Stomach (tissue), 9 donors: ENCODE results near the gene C21orf58. TPM values are rescaled to one million over a fixed set of nuclear protein-coding genes. Genes with fewer than 3 reads are reported as not detected.

Experiments used
- DNase-seq, 2 donors: peaks; one replicate each; pipeline versions ENCODE4 v3.0.0 to v3.0.0-alpha.2; 2013 to 2019
- H3K27ac ChIP-seq, 5 donors: fragments of 200-600 bp in 4 of 5; sonication (generic) in 4 of 5; one replicate each; pipeline ENCODE4 v1.5.1; 2013 to 2019; ENCODE audit warnings: mild to moderate bottlenecking in 1 of 5, moderate library complexity in 1 of 5
- H3K27me3 ChIP-seq, 3 donors: fragments of 200-600 bp; sonication (generic); one replicate each; pipeline ENCODE4 v1.5.1; 2017 to 2019; ENCODE audit warnings: mixed run types in 1 of 3
- H3K36me3 ChIP-seq, 4 donors: fragments of 200-600 bp; sonication (generic); 1 replicate in 3 of 4; 2 replicates in 1 of 4; pipeline ENCODE4 v1.5.1; 2016 to 2019
- H3K4me1 ChIP-seq, 4 donors: fragments of 200-600 bp; sonication (generic); one replicate each; pipeline ENCODE4 v1.5.1; 2016 to 2019
- H3K4me3 ChIP-seq, 4 donors: fragments of 200-600 bp; sonication (generic) in 3 of 4; one replicate each; pipeline ENCODE4 v1.5.1; 2016 to 2019; ENCODE audit warnings: mild to moderate bottlenecking in 1 of 4
- H3K9me3 ChIP-seq, 4 donors: fragments of 200-600 bp; sonication (generic); one replicate each; pipeline ENCODE4 v1.5.1; 2016 to 2019
- EP300 ChIP-seq: sonication (generic); formaldehyde crosslinking; IDR thresholded peaks from one replicate; pipeline ENCODE4 v1.6.1; 2017; ENCODE audit warnings: antibody characterized with exemption
- POLR2A ChIP-seq, 4 donors: fragments of 450-650 bp; IDR thresholded peaks; one replicate each; pipeline ENCODE4 v1.6.1; 2016; ENCODE audit warnings: antibody characterized with exemption in 4 of 4, control low read depth in 2 of 4, mild to moderate bottlenecking in 1 of 4, moderate library complexity in 1 of 4
- POLR2AphosphoS5 ChIP-seq, 3 donors: sonication (generic); formaldehyde crosslinking; IDR thresholded peaks; one replicate each; pipeline ENCODE4 v1.6.1; 2016; ENCODE audit warnings: antibody characterized with exemption in 3 of 3
- WGBS, 5 donors: extraction: QIAGEN DNeasy Blood & Tissue Kit in 3 of 5; methylation state at CpG; one replicate each; pipeline versions ENCODE4 v1.1.5 to v1.1.7; 2013 to 2018; 5-methylcytosine and 5-hydroxymethylcytosine counted together
- intact Hi-C: fragments of 100-400 bp; cut with DNase I; formaldehyde crosslinking; loops from one replicate; pipeline ENCODE4 v1.15.1; 2023; ENCODE audit warnings: low total_unique reads
- polyA plus RNA-seq, 3 donors: library from polyadenylated mRNA; stranded (reverse); fragments of 200-250 nt; gene quantifications; one replicate each; pipeline ENCODE4 v1.2.3, GENCODE V29; 2013
- total RNA-seq, 5 donors: library from RNA; depleted of rRNA; stranded (reverse); fragments of >200 nt; gene quantifications; one replicate each; pipeline versions ENCODE4 v1.1.0 to v1.2.3, GENCODE V29; 2014 to 2016
- TF ChIP-seq, protein P1 (sequence below), 7 experiments: fragments of 450-650 bp in 4 of 7; fragments of 200-600 bp in 3 of 7; sonication (generic) in 3 of 7; IDR thresholded peaks; one replicate each; pipeline ENCODE4 v1.5.1; 2016 to 2019; ENCODE audit warnings: antibody characterized with exemption in 7 of 7, control low read depth in 2 of 7, mild to moderate bottlenecking in 1 of 7
- donor health status: healthy with polysubstance abuse.
- donor health status: Bipolar disorder and iron deficiency.
- donor health status: healthy.

The C21orf58 gene
- total and polyA plus RNA-seq, 8 donors = 0.89 to 15.1 (median 4.1) TPM

DNA sequence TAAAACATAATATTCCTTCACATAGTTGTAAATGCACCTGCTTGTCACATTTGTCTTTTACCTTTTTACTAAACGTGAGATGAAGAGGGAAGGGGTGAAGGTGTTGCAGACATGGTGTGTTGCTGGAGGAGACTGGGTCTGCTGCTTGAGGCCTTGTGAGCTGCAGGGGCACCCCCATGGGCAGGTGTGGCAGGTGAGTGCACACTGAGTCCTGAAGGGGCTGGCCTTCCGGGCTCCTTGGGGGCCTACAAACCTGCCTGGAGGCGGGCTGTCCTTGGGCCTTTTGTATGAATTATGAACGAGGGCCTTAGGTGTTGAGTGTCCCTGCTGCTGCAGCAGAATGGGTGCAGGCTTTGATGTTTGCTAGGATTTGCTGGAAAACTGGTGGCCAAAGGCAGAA, 4.0 kb upstream of the C21orf58 start:
- TF ChIP-seq, protein P1, sequence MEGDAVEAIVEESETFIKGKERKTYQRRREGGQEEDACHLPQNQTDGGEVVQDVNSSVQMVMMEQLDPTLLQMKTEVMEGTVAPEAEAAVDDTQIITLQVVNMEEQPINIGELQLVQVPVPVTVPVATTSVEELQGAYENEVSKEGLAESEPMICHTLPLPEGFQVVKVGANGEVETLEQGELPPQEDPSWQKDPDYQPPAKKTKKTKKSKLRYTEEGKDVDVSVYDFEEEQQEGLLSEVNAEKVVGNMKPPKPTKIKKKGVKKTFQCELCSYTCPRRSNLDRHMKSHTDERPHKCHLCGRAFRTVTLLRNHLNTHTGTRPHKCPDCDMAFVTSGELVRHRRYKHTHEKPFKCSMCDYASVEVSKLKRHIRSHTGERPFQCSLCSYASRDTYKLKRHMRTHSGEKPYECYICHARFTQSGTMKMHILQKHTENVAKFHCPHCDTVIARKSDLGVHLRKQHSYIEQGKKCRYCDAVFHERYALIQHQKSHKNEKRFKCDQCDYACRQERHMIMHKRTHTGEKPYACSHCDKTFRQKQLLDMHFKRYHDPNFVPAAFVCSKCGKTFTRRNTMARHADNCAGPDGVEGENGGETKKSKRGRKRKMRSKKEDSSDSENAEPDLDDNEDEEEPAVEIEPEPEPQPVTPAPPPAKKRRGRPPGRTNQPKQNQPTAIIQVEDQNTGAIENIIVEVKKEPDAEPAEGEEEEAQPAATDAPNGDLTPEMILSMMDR (IDR thresholded peaks at IDR 0.05) = no peak
- Histone ChIP-seq H3K27me3 (no peaks in the 10 kb centered on the region), H3K36me3 (peaks cover 8 to 51% (median 46%) of the 10 kb centered on the region in 4 donors), H3K9me3 (no peaks in the 10 kb centered on the region), H3K4me1 (peaks cover 12 to 28% (median 24%) of the 10 kb centered on the region in 4 donors), H3K4me3 (no peak overlapping the region), H3K27ac (no peak overlapping the region)
- intact Hi-C loops = no loop called here
- no peak for DNase-seq
- 71 to 94% (median 87%) methylated on average over 4 of the region's 4 CpGs for WGBS, 5 donors

DNA sequence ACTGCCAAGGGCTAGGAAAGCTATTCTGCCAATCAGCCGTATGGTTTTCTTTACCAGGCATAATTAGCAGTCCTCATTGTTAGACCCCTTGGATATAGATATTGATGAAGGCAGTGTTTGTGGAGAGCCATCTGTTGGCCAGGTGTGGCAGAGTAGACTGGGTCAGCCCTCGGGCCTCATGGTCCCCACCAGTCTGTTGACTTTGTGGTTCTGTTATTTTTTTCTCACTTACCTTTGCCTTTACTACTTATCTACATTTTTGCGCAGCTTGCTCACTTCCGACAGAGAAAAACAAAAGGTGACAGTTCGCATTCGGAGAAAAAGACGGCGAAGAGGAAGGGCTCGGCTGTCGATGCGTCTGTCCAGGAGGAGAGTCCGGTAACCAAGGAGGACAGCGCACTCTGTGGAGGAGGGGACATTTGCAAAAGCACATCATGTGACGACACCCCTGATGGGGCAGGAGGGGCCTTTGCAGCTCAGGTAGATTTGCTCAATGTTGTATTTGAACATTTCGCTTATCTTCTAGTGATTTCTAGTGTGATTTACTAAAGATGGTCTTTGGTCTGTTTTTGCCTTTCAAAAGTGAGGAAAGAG, 2.5 kb upstream of the C21orf58 start:
- peak in 1 of 2 donors; percentile 69 for DNase-seq
- Histone ChIP-seq H3K27me3 (no peaks in the 10 kb centered on the region), H3K27ac (peak overlapping the region in 3 of 5 donors; percentile 99 to 100 (median 99)), H3K4me3 (no peak overlapping the region), H3K4me1 (peaks cover 21 to 38% (median 38%) of the 10 kb centered on the region in 4 donors), H3K9me3 (no peaks in the 10 kb centered on the region), H3K36me3 (peaks cover 8 to 38% (median 34%) of the 10 kb centered on the region in 4 donors)
- intact Hi-C loops = no loop called here
- WGBS, 5 donors = 59 to 82% (median 69%) methylated on average over 15 of the region's 15 CpGs
- TF ChIP-seq EP300 (no peak), POLR2AphosphoS5 (IDR thresholded peaks at IDR 0.05) (no peak)
- TF ChIP-seq, protein P1 (IDR thresholded peaks at IDR 0.05) = no peak

DNA sequence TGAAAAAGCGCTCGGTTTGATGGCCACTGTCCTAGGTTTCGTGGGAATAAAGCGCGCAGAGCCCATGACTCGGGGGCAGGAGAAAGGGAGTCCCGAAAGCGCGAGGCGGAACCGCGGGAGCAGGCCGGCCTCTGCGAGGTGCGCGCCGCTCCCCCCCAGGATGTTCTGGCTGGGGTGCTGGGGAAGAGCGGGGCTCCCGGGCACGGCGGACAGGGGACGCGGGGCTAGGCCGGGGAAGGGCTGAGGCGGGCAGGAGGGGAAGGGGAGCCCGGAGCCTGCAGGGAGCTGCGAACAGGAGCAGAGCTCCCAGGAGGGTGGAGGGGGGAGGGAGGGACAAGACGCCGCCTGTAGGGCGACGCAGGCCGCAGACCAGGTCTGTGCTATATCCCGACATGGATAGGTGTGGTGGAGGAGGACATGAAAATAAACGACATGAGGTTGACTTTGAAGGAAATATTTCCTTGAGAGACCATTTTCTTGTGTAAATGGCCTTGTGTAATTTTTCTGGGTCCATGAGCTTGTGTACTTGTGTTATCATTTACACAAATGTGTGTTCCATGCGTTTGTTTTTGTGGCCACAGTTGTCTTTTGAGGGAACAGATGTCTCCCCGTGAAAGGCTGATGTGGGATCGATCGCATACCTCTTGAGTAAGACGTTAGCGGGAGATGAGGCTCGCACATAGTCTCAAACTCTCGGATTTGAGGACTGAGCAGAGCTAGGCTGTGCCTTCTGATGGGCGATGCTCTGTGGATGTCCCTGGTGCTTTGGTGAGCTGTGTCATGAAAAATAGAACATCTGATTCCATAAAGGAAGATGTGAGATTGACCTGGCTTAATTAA, 1.6 kb upstream of the C21orf58 start:
- 8 to 14% (median 9%) methylated on average over 28 to 43 of the region's 43 CpGs for WGBS, 5 donors
- TF ChIP-seq, protein P1 (IDR thresholded peaks at IDR 0.05) = peak in 1 of 7 experiments; percentile 16
- TF ChIP-seq POLR2A (IDR thresholded peaks at IDR 0.05) (no peak), EP300 (no peak)
- peak overlapping the region; percentile 97 to 99 (median 98) for H3K4me3 ChIP-seq
- intact Hi-C loops = no loop called here
- H3K36me3 ChIP-seq = peaks cover 8 to 32% (median 28%) of the 10 kb centered on the region in 4 donors
- no peaks in the 10 kb centered on the region for H3K27me3 ChIP-seq
- no peaks in the 10 kb centered on the region for H3K9me3 ChIP-seq
- peak; percentile 37 to 81 for DNase-seq
- peak overlapping the region; percentile 98 to 100 (median 99) for H3K27ac ChIP-seq
- peaks cover 21 to 47% (median 40%) of the 10 kb centered on the region in 4 donors for H3K4me1 ChIP-seq

DNA sequence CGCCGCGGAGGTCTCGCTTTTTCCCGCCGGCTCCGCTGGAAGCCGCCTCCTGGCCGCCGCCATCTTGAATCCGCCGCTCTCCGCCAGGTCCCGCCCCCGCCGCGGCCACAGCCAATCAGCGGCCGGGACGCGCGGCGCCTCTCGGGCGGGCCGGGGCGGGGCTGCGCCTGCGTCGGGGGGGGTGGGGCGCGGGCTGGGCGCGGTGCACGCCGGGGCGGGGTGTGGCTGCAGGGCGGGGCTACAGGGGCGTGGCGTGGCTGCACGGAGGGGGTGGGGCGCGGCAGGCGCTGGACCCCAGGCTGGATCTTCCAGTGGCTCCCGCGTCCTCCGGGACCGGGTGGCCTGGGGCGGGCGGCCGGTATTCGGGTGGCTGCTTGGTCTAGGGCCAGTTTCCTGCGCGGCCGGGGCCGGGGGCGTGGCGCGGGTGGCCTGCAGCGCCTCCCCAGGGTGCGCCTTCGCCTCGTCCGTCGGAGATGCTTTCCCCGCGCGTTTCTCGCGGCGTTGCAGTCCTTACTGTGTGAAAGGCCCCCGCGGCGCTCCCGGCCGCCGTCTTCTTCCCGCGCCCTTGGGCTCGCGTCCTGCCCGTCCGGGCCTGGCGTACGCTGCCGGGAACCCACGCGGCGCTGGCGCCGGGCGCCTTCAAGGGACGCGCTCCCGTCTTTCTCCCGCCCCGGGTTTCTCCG, 861 bp upstream of the C21orf58 start:
- no peaks in the 10 kb centered on the region for H3K27me3 ChIP-seq
- intact Hi-C loops = no loop called here
- WGBS, 5 donors = 0 to 1% (median 0%) methylated on average over 12 to 95 of the region's 98 CpGs
- peak overlapping the region; percentile 97 to 99 (median 98) for H3K4me3 ChIP-seq
- no peaks in the 10 kb centered on the region for H3K9me3 ChIP-seq
- H3K27ac ChIP-seq = peak overlapping the region; percentile 98 to 100 (median 99)
- H3K4me1 ChIP-seq = peaks cover 21 to 55% (median 40%) of the 10 kb centered on the region in 4 donors
- DNase-seq = peak; percentile 90 to 96
- H3K36me3 ChIP-seq = peaks cover 8 to 24% (median 21%) of the 10 kb centered on the region in 4 donors
- TF ChIP-seq EP300 = no peak
- TF ChIP-seq POLR2A (IDR thresholded peaks at IDR 0.05) = peak in 1 of 4 donors; percentile 16
- TF ChIP-seq, protein P1 (IDR thresholded peaks at IDR 0.05) = no peak
- peak in 2 of 3 donors; percentile 15 to 18 for TF ChIP-seq POLR2AphosphoS5 (IDR thresholded peaks at IDR 0.05)
